NCI-H2196 (cell line): Measurements from ENCODE around the gene NTM.

Experiments used
- DNase-seq: peaks from one replicate; lab custom pipeline; 2025; ENCODE audit not compliant: unreplicated experiment; lab: John Stamatoyannopoulos, UW

NTM gene

GRCh38 chr11:131682373-131683015, 312.1 kb downstream of the NTM start:
- no peak for DNase-seq

DNA sequence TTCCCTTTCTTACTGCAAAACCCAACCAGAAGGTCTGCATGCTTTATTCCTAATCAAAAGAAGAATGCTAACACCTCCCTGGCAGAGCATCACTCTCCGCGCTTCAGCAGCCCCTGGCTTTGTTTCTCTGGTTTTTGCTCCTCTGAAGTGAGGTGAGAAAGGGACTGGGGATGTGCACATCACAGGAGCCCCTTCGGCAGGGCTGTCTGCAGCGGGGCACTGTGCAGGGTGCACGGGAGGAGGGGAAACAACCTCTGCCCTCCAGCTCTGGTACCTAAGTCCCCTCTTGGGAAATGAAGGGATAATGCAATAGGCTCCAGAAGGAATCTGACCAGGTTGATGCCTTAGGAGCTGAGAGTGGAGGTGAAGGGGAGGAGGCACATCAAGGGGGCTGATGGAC, 312.7 kb downstream of the NTM start:
- DNase-seq, result no peak

DNA sequence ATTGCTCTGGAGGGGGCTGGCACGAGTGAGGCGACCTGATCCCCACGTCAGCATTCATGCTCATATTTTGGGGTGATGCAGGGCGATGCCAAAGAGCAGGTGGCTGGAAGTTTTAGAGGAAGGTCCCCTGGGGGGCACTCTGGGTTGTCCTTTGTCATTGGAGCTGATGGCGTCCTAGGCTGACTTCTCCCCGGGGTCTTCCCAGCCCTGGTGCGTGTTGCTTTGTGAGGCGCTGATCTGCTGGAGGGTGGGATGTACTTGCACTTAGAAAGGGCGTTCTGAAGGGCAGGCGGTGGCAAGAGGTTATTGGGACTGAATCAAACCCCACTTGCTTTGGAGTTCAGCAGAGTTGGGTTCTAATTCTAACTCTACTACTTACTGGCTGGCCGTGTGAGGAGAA, 313.3 kb downstream of the NTM start:
- DNase-seq, result no peak

- DNase-seq, result no peak
Observed at GRCh38 chr11:131684111-131685060, 314.0 kb downstream of the NTM start.

DNA sequence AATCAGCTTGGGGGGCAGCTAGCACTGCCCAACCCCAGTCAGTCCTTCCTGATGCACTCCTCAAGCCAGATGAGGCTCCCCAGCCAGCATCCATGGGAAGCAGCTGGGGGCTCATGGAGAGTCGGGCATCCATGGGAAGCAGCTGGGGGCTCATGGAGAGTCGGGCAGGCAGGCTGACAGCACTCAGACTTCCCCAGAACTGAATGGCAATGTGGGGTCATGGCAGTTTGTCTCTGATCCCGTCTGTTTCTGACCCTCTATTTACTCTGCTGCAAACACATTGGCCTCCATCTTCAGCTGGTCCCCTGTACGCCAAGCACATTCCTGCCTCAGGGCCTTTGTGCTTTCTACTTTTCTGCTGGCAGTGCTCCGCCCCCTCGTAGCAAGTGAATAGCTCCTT, 314.8 kb downstream of the NTM start:
- no peak for DNase-seq

DNA sequence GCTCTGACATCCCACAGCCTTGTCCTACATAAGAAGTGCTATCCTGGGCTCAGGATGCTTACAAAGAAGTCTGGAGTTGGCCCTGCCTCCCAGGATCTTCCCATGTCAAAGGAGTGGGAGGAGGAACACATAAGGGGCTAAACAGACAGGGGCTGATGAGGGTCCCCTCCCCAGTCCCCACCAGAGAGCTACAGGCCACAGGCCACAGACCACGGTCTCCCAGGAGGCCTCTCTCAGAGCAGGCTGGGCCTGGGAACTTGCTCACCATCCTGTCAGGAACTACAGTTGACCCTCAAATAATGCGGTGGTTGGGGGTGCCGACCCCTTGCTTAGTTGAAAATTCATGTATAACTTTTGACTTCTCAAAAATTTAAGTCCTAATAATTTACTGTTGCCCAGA, 315.5 kb downstream of the NTM start:
- no peak for DNase-seq

DNA sequence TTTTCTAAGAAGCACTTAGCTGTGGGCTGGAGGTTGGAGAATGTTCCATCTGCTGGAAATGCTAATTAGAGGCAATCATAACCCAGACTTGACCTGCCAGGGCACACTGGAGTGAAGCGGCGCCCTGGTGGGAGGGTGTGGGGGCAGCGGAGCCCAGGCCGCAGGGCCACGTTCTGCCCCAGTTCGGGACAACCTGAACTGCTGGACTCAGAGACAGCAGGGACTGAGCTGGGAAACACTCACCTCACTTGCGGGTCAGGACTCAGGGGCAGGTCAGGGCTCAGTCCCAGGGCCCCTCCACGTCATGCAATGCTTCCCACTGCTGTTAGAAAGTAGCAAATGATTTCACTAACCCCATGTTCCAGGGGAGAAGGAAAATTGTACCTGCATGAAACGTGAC, 316.4 kb downstream of the NTM start:
- no peak for DNase-seq

- DNase-seq, result no peak
Observed at GRCh38 chr11:131687291-131688047, 317.1 kb downstream of the NTM start.

GRCh38 chr11:131688048-131688693, 317.8 kb downstream of the NTM start:
- peak; percentile 23 for DNase-seq

DNA sequence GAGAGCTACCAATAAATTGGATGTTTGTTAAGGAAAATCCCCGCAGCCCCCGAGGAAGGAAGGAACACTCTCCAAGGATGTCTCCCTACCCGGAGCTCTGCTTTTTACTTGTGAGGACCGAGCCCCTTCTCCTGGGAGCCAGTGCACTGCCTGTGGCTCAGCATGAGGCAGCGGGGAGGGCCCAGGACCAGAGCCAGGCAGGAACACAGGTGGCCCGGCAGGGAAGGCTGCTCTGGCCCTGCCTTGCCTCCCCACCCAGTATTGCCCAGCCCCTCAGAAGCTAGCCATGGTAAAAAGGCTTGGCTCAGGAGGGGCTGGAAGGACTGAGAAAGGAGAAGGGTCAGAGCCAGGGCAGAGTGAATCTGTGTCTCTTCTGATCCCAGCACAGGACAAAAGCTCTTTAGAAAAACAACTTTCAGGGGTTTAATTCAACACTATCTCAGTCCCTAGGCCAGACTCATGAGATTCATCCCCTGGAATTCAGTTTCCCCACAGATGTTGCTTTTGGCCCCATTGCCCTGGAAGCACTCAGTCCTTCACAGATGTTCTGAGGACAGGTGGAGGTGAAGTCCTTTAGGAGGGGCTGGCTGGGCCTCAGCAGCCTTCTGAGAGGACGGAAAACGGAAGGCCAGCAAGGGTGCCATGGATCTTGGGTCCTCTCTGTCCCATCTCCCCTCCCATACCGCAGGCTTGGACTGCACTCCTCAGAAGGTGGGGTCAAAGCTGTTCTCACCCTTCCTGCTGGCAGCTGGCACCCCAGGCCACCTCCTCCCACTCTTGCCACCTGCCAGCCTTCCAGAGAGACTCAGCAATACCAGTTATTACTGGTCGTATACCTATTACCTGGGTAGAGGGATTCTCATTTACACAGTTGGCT, 318.9 kb downstream of the NTM start:
- no peak for DNase-seq

- DNase-seq, result no peak
Observed at GRCh38 chr11:131690362-131690761, 319.9 kb downstream of the NTM start.

DNA sequence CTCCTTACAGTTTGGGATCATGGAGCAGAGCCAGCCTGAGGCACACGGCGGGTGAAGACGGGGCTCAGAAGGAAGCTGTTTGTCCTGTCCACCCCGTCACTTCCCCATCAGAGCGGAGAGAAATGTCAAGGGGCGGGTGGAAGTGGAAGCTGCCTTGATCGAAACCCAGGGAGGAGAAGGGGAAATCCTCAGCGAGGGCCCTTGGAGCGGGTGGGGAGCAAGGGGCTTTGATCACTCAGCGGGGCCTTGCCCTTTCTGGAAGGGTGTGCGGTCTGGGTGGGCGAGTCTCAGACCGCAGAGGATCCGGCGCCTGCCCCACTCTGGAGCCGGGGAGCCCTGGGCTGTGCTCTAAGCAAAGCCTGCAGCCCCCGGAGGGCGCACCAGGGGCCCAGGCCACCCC, 320.4 kb downstream of the NTM start:
- DNase-seq, result no peak

GRCh38 chr11:131691181-131692041, 321.0 kb downstream of the NTM start:
- DNase-seq, result peak; percentile 63

DNA sequence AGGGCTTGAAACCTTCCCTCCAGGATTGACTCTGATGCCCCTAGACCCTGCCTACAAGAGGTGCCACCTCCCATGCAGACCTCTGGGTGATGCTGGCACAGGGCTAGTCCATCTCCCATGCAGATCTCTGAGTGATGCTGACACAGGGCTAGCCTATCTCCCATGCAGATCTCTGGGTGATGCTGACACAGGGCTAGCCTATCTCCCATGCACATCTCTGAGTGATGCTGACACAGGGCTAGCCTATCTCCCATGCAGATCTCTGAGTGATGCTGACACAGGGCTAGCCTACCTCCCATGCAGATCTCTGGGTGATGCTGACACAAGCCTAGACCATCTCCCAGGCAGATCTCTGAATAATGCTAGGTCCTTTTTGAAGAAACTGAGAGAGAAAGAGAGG, 321.7 kb downstream of the NTM start:
- DNase-seq, result no peak

DNA sequence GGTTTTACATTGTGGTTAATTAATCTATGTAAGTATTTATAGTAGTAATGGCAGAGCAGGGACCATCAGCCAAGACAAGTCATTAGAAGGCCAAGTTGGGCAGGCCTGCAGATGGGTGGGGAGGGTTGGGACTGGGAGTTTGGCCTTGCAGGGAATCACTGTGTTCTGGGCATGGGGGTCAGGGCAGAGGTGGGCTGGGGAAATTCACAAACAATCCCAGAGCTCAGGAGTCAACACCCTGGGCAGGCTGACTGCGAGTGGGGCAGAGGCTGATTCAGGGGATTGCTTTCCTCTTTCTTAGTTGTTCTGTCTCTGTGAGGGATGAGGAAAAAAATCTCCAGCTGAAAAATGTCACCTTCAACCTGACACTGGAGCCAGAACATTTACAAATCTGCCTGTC, 322.5 kb downstream of the NTM start:
- no peak for DNase-seq

GRCh38 chr11:131693756-131694155, 323.3 kb downstream of the NTM start:
- no peak for DNase-seq

DNA sequence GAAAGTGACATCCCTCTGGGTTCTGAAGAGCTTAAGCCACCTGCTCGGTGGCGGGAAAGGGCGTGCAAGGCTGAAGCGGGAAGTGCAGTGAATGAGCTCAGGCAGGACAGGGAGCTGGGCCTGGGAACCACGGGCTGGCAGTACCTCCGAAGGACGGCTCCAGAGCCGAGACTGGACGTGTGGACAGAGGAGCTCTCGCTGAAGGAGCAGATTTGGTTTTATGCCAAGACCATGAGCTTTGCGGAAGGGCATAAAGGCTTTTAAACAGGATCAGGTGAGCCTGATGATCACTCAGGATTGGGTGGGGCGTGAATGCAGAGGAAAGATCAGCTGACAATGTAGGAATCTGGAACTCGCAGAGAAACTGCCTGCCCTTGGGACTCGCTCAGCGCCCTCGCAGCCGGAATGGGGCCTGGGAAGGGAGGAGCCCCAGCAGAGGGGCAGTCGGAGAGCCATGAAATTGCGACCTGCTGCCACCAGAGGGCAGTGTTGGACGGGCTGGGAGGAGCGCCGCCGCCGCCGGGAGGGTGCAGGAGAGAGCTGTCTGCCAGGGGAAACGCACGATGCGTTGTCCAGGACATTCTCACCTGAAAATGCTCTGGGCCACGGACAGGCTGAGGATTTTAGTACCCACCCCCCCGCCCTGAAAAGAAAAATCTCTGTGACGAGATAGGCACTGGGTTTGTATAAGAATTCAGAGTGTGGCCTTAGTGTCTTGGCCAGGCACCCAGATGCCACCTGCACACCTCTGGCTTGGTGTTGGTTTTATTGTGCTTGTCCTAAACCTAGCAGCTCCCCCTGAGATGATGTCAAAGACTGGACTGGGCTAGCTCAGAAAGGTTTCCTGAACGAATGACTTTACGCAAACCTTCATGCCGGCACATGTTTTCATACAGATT, 324.4 kb downstream of the NTM start:
- DNase-seq, result peak; percentile 50

GRCh38 chr11:131695889-131696429, 325.5 kb downstream of the NTM start:
- no peak for DNase-seq
